Left renal pelvis (tissue), 4 donors: ENCODE results near the gene SOX1. TPM values are rescaled to one million over a fixed set of nuclear protein-coding genes. Genes with fewer than 3 reads are reported as not detected.

Source experiments
- DNase-seq, 4 donors: peaks; one replicate each; pipeline ENCODE4 v3.0.0-alpha.2; 2013; ENCODE audit warnings: low read depth in 4 of 4, low spot score in 3 of 4
- polyA plus RNA-seq, 4 donors: library from polyadenylated mRNA; unstranded; fragments of 120-200 nt; gene quantifications; one replicate each; pipeline ENCODE4 v1.2.1, GENCODE V29; 2013; ENCODE audit not compliant: insufficient read length in 4 of 4

The SOX1 gene
- polyA plus RNA-seq, 4 donors = not detected

GRCh38 chr13:112071723-112072533 is 5.0 kb downstream of the SOX1 start:
- DNase-seq = no peak

- DNase-seq = peak in 1 of 4 donors; percentile 47
These were observed 5.7 kb downstream of the SOX1 start for GRCh38 chr13:112072534-112073244.

- DNase-seq = no peak
These were observed 6.5 kb downstream of the SOX1 start for GRCh38 chr13:112073245-112074138.

GRCh38 chr13:112074139-112074865 is 7.4 kb downstream of the SOX1 start:
- DNase-seq = no peak

DNA sequence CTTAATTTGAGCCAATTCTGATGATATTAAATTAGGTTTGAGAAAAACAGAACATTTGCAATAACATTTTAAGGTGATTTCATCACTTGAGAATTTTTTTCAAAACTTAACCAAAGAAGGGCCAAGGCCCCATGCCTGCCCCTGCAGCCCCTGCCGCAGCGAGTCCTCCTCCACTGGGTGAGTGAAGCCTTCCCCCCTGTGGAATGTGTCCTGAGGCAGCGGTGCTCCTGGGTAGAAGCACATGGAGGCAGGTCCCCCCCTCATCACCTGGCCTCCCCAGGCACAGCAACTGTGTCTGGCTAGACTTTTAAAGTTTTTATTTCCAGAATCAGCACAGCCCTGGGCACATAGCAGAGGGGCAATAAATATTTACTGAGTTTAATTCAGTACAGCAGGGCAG is 10.8 kb downstream of the SOX1 start:
- no peak for DNase-seq

DNA sequence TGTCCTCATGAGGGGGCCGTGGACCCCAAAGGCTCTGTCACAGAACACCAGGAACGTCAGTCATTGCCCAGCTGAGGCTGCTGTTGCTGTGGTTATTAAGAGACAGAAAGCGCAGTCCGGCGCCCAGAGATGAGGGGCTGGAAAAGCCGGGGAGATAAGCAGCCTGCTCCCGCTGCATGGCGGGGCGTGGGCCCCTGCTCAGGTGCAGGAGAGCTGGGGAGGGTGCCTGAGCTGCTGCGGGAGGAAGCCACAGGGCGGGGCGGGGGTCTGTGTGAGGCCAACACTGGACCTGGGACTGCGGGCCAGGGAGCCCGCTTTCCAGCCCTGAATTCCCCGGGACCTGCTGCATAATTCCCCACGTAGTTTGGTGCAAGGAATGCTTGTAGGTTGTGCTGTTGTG is 11.3 kb downstream of the SOX1 start:
- DNase-seq = no peak

GRCh38 chr13:112078879-112079531 is 12.1 kb downstream of the SOX1 start:
- no peak for DNase-seq

DNA sequence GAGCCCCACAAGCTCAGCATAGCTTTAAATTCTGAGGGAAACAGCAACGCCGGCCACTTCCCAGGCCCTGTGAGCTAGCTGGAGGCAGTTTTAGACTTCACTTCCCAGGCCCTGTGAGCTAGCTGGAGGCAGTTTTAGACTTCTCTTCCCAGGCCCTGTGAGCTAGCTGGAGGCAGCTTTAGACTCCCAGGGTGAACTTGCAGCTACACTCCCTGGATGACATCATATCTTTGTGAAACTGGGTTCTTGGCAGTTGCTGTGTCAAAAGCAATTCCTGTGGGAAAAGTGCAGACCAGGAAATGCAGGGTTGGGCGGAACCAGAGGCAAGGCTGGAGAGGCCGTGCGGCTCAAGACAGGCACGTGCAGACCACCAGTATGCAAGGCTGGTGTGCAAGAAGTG is 12.7 kb downstream of the SOX1 start:
- DNase-seq = no peak

- no peak for DNase-seq
These were observed 17.0 kb downstream of the SOX1 start for GRCh38 chr13:112083971-112084370.

DNA sequence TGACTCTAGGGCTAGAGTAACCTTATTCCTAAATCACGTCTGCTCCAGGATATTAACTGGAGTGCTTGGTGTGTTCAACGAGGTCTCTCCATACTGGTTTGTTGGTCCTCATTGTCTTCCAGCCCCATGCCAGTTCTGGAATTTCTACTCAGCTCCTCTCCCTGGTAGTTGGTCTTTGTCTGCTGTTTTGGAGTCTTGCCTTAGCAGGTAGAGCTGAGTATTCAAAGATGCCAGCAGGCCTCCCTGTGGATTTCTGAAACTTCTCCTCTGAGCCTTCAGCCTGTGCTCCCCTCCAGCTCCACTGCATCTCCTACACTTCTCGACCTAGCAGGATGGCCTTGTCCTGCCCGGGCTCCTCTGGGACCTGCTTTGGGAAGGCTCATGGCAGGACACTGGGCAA is 25.5 kb downstream of the SOX1 start:
- no peak for DNase-seq

DNA sequence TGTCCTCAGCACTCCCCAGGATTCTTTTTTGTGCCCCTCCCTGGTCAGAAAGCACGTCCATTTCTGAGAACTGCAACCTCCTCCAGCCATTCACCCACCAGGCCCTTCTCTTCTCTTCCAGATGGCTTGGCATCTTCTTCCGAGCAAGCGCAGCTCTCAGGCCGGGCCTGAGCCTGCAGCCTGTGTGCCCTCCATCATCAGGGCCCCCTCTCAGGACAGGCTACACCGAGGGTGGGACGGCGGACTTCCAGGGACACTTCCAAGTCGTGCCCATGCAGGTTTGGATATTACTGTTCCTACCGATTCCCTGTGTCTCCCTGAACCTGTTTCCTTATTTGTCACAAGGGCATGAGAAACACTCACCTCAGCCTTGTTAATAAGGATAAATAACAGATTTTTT is 28.4 kb downstream of the SOX1 start:
- DNase-seq = no peak

- no peak for DNase-seq
These were observed 30.0 kb downstream of the SOX1 start for GRCh38 chr13:112096959-112097358.

DNA sequence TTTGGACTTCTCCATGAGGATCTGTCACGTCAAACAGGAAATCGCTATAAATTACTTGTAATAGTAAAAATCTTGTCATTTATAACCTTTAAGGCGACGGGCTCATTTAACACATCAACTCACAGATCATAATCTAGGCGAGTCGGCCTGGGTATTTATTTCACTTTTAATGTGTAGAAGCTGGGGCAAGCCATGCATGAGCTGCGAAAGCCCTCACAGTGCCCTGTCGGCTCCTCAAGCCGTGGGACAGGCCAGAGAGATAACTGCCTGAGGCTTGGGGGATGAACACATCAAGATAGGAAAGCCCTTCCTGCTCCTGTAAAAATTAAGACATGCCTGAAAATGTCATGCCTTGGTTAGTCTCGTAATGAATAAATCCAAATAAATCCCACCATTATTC is 30.8 kb downstream of the SOX1 start:
- no peak for DNase-seq

DNA sequence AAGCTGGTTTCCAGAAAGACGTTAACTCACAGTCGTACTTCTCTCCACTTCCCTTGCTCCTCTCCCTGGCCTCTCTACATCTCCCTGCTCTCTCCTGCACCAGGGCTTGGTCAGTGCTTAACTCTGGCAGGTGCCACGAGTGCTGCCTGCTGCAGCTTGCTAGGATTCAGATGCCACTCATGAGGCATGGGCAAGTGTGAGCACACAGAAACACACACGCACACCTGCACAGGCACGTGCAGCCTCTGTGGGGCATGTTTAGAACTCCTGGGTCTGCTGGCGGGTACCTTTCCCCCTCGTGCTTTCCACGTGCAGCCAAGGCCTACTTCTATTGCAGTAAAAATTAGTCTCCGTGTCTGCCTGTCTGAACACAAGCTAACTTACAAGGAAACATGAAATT is 31.8 kb downstream of the SOX1 start:
- no peak for DNase-seq

DNA sequence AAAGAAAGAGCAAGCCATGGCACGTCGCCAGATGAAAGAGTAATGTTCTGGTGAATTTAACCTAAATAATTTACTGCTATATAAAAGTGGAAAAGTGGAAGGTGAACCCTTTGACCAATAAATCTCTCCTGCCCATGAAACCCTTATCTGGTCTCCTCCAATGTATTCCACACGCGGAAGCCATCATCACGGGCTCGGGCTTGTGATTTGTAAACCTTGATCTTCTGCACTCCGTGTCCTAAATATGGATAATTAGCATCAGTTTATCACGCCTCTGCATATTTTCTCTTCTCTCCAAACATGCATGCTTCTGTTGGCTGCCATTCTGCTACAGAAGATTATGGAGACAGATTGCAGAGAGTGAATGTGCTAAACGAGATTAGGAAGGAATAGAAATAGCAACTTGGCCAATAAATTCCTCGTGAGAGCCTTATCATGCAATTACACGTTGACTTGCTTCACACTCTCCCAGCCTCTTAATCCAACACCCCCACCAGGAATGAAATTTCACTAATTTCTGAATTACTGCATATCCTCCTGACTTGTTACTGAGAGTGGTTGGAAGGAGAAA is 34.5 kb downstream of the SOX1 start:
- DNase-seq = no peak

GRCh38 chr13:112102243-112102642 is 35.3 kb downstream of the SOX1 start:
- no peak for DNase-seq

DNA sequence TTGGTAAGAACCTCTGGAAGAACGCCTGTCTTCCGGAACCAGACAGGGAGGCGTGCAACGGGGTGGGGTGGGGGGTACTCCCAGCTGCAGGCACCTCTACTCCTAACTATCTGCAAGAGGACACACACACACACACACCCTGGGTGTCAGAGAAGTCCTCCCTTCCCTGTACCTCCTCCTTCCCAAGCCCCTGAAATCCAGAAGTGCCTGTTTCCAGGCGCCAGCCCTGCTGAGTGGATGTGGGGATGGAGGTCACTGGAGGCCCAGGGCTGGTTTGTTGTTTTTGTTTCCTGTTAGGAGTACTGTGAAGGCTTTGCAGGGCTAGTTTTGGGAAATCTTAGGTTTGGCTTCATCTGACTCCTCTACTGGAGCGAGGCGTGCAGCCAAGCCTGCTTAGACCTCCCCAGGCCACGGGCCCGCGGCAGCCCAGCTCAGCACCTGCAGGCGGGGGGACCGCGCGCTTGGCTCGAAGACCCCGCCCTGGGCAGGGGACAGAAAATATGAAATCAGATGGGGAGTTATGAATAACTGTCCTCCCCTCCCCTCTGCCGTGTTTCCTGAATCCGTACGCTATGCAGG is 36.4 kb downstream of the SOX1 start:
- DNase-seq = no peak

DNA sequence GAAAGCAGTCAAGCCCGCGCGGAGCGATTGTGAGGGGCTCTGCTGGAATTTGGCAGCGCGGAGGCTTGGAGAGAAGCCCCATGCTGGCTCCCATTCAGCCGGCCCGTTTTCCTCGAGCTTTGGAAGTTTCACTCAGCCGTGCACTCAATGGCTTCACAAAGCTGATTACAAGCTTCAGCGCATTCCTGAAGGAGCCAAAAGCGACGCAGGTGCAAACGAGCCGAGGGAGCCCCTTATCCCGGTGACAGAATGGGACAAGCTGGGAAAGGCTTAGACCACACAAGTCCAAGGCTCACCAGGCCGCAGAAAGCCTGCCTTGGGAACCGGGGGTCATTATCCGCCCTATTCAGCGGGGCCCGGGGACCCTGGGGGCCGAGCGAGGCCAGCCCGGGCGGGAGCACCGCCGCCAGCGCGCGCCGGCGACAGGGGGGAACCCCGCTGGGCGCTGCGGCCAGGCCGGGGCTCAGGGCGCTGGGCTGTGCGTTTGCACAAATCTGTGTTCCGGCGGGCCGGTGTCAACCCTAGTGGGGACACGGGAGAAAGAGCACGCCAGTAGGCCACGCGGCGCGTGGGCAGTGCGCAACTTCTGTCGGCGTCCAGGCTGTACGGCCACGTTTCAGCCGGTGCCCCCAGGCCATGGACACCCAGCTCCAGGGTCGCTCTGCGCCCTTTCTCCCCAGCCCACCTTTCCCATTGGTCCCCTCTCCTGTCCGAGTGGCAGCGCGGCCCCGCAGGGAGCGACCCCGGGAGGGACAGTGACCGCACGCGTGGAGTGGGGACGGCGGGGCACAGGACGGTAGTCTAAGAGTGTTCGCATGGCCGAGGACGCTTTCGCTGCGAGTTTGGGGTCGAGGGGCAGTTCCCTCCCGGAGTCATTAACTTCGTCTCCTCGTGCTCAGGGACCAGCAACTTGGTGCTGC is 37.3 kb downstream of the SOX1 start:
- DNase-seq = no peak
